Glomerular endothelial cell (primary cell): ENCODE measurements around the gene LAMC3. TPM values are rescaled to one million over a fixed set of nuclear protein-coding genes. Genes with fewer than 3 reads are reported as not detected.
"Not testable (repeated sequence)": the region's sequence is repeated elsewhere in the genome, so short reads cannot be mapped to it uniquely, and the experiment has no call there.

ENCODE experiments used
- DNase-seq: peaks from one replicate; pipeline ENCODE4 v3.0.0-alpha.2; 2011; ENCODE audit warnings: low read depth, low spot score; ENCODE audit errors: extremely low read depth
- total RNA-seq: library from RNA; depleted of rRNA; stranded (reverse); fragments of >200 nt; gene quantifications from 2 replicates; pipeline ENCODE4 v1.2.3, GENCODE V29; 2015

Gene LAMC3
- total RNA-seq, 1 donor from 2014 or later, result 0.12 TPM

DNA sequence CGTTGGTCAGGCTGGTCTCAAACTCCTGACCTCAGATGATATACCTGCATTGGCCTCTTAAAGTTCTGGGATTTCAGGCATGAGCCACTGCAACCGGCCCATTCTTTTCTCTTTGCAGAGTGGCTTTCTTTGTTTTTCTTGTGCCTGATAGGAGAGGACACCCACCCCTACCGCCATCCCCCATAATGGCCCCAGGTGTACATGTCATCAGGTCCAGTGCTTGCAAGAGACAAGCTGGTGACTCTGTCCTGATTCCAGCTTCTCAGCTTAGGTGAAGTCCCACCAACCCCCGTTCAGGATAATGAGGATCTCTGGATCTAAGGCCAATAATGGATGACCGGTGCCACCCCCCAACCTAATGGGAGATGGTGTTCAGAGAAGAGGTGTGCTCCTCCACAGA is 85.0 kb downstream of the LAMC3 start:
- DNase-seq, result no peak

GRCh38 chr9:131094622-131095021 is 85.6 kb downstream of the LAMC3 start:
- no peak for DNase-seq

DNA sequence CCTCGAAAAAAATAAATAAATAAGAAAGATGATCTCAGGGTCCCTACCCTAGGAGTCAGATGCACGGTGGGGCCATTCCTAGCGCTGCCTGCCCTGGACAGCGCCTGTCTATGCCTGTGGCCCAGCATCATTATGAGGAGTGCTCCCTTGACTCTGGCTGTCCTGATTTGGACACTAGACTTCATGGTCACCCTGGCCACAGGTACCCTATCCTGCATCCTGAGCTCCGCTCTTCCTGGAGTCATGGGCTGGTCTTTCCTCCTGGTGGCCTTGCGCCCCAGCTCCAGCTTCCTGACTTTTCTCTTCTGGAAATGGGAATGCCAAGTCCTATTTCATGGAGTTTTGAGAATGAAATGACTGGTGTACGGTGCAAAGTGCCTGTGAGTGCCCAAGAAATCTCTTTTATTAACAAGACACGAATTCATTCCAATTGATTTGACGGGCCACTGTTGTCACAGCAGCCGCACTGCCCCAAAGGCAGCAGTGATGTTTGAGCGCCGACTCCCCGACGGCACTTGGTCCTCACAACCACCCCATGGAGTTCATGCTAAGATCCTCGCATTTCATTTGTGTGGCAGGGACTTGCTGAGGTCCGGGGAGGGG is 86.8 kb downstream of the LAMC3 start:
- DNase-seq, result no peak

GRCh38 chr9:131096269-131097125 is 87.5 kb downstream of the LAMC3 start, which contains the start of gene AIF1L:
Gene AIF1L (plus strand): TSS chr9:131096531. CDS start chr9:131096630, 99 bp downstream.
- no peak for DNase-seq

DNA sequence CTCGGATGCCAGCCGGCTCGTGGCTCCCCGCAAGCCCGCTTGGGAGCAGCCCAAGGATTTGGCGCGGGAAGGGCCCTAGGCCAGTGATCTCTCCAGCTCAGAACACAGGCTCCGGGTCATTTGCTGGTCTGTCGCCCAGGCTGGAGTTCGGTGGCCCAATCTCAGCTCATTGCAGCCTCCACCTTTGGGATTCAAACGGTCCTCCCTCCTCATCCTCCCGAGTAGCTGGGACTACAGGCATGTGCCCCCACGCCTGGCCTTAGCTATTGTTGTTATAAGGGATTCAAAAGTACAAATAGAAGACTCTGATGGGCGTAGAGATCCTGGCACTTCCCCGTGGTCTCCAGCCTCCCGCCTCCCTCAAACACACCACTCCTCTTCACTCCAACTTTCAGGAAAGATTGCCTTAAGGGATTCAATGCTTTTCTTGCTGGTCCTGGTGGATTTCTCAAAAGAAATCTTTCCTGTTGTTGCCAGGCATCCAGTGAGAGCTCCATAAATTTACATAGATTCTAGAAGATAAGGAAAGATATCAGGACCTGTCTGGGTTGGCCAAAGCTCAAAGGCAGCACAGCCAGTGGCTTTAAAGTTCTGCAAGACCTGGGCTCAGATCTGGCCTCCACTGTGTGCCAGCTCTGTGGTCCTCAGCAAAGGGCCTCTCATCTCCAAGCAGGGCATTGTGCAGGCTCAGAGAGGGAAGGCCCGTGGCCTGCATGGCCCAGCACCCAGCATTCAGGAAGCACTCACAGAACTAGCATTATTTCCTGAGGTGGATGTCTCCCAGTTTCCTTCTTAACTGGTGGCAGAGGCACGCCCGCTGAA is 88.4 kb downstream of the LAMC3 start:
- no peak for DNase-seq

DNA sequence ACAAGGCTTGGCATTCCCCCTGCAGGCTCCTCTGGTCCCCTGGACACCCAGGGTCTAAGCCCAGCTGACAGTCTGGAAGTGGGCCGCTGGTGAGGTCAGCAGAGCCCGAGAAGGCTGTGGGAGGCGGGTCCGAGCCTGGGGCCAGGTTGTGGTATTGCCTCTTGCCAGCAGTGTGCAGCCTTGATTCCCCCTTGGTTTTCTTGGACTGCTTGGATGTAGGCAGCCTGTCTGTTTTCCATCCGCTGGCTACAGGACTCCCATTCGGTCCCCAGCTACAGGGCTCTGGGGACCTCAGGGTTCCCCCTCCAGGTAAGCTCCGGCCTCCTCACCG is 88.9 kb downstream of the LAMC3 start:
- DNase-seq, result no peak

GRCh38 chr9:131098391-131099101 is 89.6 kb downstream of the LAMC3 start:
- DNase-seq, result no peak

DNA sequence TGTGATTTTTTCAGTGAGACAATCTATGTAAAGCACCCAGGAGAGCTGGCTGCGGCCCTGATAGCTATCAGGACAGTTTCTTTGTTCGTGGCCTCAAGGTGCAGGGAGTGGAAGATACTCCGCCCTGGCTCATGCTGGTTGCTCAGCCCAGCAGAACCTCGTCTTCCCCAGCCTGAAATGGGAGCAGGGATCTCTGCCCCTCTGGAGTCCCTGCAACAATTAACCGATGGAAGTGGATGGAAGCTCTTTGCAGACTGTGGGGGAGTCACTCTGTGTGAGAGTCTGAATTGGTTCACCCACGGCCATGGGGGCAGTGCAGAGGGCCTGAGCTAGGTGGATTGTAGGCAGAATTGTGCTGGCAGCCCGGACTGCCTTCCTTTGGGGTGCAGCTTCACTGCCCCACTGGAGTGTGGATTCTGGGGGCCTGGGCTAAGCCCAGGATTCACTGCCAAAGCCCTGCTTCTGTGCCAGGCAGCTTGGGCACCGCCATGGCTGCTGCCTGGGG is 90.2 kb downstream of the LAMC3 start:
- no peak for DNase-seq

DNA sequence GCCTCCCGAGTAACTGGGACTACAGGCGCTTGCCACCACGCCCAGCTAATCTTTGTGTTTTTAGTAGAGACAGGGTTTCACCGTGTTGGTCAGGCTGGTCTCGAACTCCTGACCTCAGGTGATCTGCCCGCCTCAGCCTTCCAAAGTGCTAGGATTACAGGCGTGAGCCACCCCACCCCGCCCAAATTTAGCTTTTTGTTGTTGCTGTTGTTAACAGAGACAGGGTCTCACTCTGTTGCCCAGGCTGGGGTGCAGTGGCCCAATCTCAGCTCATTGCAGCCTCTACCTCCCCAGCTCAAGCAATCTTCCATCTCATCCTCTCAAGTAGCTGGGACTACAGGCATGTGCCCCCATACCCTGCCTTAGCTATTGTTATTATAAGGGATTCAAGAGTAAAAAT is 90.9 kb downstream of the LAMC3 start:
- not testable (repeated sequence) for DNase-seq

GRCh38 chr9:131100445-131100844 is 91.5 kb downstream of the LAMC3 start:
- DNase-seq, result no peak

DNA sequence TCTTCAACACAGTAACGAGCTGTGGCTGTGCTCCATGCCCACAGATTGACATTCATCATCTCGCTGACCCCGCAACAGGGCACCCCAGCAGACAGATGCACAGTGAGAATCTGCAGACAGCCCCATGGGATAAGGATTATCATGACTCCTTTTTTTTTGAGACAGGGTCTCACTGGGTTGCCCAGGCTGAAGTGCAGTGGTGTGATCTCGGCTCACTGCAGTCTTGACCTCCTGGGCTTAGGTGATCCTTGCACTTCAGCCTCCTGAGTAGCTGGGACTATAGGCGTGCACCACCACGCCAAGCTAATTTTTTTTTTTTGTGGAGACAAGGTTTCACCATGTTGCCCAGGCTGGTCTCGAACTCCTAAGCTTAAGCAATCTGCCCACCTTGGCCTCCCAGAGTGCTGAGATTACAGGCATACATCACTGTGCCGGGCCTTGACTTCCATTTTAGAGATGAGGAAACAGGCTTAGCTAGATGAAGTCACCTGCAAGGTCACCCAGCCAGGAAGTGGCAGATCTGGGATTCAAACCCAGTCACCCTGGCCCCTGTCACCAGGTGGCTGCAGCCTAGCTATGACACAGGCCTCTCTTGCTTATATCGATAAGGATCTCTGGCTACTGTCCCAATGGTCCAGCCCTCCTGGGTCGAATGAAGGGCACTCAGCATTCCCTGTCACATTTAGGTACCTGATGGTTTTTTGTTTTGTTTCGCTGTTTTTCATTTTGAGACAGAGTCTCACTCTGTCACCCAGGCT is 92.4 kb downstream of the LAMC3 start:
- no peak for DNase-seq

DNA sequence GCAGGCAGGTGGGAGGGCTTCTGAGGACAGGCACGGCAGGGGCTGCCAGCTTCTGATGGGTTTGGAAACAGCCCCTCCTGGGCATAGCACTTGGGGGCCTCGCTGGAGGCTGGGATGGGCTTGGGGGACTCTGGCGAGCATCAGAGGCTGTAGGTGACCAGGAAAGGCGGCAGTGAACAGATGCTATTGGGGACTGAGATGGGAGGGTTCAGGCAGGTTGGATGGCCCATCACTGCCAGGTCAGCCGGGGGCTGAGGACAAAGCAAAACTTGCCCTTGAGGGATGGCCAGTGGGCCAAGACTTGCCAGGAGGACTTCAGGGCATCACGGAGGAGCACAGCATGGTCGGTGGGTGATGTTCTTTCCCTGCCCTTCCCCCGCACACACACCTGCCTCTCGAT is 94.0 kb downstream of the LAMC3 start:
- DNase-seq, result no peak

DNA sequence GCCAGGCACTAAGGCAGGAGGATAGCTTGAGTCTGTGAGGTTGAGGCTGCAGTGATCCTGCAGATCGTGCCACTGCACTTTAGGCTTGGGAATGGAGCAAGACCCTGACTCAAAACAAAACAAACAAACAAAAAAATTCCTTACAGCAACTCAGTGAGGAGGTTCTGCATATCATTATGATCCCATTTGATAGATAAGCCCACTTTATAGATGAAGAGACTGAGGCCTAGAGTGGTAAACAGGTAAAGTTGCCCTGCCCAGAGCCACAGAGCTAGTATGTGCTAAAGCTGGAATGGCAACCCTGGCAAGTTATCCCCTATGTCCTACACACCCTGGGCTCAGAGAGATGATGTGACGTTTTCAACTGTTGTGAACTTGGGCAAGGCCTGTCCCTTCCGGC is 94.6 kb downstream of the LAMC3 start:
- DNase-seq, result no peak

GRCh38 chr9:131104016-131104740 is 95.2 kb downstream of the LAMC3 start:
- no peak for DNase-seq

DNA sequence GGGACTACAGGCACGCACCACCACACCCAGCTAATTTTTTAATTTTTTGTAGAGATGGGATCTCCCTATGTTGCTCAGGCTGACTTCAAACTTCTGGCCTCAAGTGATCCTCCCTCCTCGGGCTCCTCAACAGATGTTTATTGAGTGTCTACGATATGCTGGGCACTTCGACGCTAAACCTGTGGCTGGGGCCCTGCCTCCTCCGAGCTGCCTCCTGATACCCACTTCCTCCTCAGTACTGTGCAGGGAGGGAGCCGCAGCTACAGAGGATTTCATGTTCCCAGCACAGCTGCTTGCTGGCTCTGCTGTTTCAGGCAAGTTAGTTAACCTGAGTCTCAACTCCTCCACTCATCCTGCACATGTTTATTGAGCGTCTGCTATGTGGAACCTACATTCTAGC is 97.0 kb downstream of the LAMC3 start:
- no peak for DNase-seq

DNA sequence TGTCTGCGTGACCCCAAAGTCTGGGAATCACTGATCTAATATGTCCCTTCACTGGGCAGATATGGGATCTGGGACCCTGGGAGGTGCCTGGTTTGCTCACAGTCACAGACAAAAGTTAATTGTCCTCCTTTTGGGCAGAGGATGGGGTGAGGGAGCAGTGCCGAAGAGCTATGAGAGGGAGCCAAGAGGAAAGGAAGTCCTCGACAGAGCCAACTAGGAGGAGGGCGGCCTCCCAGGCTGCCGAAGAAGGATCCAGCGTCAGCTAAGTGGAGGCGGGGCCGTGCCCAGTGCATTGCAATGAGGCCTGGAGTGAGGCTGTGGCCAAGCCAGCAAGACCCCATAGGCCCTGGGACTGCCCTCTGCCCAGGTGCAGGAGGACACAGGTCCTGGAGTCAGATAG is 98.8 kb downstream of the LAMC3 start:
- DNase-seq, result no peak

DNA sequence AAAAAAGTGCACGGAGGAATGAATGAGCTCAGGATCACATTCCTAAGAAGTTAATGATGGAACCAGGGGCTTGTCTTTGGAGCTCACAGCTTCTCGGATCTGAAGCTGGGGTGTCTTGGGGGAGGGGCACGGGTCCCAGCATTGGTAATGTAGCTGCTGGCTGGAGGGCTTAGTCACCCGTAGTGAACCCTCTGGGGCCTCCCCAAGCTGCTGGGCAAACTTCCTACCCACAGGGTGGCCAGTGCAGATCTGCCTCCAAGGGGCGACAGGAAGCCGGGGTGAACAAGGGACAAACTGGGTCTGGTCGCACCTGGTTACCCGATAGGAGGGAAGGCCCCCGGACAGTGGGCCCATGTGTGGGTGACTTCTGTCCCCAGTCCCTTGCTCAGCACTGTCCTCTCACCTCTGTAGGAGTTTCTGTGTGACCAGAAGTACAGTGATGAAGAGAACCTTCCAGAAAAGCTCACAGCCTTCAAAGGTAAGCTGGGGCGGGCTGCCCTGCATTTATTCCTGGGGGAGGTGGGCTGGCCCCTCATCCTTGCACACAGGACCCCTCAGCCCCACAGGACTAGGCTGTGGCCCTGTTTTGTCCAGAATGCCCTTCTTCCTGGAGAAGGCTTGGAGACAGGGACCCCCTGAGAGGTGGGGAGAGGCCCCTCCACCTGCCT is 102.3 kb downstream of the LAMC3 start:
- DNase-seq, result no peak

DNA sequence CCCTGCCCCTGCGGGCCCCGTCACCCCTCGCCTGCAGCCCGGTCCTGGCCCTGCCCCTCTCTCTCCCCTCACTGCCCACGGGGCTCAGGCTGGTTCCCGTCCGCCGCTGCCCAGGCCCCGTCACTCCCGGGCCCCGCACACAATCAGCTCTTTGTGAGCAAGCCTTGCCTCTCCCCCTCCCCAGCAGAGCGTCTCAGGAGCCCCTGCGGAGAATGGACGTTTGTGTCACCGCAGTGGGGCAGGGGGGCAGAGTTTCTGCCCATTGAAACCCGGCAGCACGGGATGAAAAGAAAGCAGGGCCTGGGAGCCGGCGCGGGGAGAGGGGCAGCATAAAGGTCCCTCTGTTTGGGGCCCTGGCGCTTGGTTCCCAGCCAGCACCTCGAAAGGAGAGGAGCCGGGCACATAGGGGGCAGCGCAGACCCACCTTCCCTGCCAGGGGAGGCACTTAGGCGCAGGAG is 102.9 kb downstream of the LAMC3 start:
- DNase-seq, result no peak
